DMS 273 treated with DMSO at 0.1 percent for 48 hours (cell line): ENCODE measurements around the gene PASD1.
"Not testable (repeated sequence)": the region's sequence is repeated elsewhere in the genome, so short reads cannot be mapped to it uniquely, and the experiment has no call there.

ENCODE experiments used
- DNase-seq: peaks from one replicate; lab custom pipeline; 2025; lab: John Stamatoyannopoulos, UW

Gene PASD1, protein sequence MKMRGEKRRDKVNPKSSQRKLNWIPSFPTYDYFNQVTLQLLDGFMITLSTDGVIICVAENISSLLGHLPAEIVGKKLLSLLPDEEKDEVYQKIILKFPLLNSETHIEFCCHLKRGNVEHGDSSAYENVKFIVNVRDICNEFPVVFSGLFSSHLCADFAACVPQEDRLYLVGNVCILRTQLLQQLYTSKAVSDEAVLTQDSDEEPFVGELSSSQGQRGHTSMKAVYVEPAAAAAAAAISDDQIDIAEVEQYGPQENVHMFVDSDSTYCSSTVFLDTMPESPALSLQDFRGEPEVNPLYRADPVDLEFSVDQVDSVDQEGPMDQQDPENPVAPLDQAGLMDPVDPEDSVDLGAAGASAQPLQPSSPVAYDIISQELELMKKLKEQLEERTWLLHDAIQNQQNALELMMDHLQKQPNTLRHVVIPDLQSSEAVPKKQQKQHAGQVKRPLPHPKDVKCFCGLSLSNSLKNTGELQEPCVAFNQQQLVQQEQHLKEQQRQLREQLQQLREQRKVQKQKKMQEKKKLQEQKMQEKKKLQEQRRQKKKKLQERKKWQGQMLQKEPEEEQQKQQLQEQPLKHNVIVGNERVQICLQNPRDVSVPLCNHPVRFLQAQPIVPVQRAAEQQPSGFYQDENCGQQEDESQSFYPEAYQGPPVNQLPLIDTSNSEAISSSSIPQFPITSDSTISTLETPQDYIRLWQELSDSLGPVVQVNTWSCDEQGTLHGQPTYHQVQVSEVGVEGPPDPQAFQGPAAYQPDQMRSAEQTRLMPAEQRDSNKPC

DNA sequence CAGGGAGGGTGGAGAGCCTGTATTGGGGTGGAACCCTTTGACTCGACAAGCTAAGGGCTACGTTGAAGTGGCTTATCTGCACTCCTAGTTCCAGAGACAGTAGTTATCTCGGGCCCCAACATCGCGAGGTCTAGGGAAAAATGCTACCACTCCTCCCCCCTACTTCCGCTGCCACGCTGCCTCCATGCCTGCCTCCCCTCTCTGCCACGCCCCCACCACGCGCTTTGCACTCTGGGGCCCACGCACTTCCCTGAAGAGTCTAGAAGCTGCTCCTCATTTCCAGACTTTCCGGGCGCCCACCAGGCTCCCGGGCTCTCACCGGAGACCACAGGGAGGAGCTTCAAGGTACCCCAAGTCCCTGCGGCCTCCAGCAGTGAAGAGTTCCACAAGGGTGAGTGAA, at the start of gene PASD1:
PASD1 (plus strand) TSS at position 227 of the 400 bp plus-strand sequence. CDS start 37,879 bp downstream, outside the sequence.
- no peak for DNase-seq

DNA sequence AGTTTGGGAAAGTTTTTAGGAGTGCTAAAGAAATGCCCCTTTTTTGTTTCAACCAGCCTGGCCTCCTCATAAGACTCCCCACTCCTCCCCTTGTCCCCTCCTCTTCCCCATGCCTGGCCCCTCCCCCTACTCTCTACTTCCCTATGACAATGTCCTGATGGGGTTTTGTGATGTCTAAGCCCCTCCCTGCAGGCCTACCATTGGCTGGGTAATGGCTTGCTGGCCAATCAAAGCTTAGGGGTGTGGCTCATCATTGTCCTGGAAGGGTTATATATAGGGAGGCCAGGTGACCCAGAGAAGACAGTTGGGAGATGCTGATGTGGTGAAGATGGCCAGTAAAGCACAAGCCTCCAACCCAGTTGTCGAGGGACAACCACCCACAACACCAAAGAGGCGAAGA, 48.2 kb upstream of the PASD1 start:
- DNase-seq, result no peak

DNA sequence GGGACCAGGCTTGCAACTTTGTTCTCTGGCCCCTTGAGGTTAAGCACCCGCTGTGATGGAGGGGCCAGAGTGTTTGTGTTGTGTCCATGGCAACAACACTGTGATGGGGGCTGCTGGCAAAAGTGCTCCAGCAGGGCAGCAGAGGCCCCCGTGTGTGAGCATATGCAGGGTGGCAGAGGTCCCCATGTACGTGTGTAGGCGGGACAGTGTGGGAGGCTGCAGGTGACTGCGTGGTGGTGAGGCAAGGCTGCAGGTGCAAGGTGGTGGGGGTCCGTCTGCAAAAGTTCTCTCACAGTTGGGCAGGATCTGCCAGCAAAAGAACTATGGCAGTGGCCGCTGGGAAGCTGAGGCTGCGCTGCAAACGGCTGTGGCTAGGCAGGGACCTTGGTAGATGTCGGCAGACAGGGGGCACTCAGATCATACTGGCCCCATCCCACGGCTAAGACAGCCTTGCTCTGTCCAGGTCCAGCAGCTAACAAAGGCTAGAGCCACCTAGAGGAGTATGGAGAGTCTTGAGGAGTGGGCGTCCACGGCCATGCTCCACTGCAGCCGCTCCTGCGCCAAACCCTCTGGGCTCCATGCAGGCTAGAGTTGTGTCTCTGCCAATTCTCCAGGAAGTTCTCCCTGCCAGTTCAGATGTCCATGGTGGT, 46.8 kb upstream of the PASD1 start:
- DNase-seq, result no peak

DNA sequence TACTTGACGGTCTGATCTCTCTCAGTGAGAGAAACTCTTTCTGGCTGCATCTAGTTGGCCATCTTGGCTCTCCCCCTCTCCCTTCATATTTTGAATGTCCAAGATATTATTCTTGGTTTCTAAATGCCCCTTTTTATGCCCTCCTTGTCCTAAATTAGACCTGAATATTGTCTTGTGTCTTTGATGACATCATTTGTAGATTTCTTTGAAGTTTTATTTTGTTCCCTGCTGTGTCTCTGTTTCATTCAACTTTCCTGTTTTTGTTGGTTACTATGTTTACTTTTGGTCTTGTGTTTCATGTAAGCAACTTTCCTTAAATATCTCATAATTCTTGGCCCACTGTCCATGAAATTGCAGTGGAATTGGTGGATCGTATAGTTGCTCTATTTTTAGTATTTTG, 46.1 kb upstream of the PASD1 start:
- no peak for DNase-seq

DNA sequence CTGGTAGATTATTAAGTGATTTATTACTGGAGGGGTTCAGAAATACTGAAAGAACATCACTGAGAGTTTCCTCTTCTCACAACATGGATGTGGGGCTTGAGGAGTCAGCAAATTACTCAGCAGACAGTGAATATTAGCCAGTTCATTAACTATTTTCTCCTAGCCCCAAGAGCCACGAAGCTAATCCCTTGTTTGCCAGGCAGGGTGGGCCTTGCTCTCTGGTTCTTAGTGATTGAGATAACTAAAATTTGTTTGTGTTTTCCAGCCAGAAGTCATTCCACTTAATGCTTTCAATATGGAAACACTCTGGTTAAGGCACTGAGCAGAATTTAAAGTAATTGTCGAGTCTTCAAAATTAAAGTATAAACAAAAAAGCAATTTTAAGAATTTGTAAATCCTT, 40.1 kb upstream of the PASD1 start:
- DNase-seq, result no peak

DNA sequence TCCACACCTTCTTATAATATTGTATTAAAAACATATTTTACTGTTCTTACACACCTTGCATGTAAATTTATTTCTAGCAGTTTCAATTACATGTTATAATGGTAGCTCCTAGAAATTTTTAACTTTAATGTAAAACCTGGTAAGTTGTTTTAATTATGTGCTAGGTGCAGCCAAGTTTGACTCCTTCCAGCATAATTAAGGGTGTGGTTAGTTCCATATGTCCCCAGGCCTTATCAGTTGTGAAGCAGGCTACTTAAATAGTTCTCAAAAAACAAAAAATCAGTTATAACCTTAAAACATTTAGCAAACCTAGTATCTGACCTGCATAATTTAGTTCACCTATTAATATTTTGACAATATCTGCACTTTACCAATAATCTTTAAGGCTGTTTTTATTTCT, 26.9 kb upstream of the PASD1 start:
- DNase-seq, result peak; percentile 7

DNA sequence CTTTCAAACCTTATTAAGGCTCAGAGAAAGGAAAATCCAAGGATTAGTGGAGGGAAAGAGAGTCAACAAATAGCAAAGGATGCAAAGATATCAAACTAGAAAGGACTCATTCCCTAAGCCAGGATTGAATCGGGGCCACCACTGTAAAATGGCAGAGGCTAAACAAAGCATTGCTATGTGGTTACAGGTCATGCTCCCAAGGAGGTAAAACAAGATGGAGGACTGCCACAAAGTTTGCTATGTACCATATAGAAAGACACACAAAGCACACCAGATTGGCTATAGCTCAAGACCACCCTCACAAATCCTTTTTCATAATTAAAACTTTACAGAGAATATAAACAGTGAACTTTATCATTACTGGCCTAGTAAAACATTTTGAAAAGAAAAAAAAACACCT, 25.9 kb upstream of the PASD1 start:
- no peak for DNase-seq

DNA sequence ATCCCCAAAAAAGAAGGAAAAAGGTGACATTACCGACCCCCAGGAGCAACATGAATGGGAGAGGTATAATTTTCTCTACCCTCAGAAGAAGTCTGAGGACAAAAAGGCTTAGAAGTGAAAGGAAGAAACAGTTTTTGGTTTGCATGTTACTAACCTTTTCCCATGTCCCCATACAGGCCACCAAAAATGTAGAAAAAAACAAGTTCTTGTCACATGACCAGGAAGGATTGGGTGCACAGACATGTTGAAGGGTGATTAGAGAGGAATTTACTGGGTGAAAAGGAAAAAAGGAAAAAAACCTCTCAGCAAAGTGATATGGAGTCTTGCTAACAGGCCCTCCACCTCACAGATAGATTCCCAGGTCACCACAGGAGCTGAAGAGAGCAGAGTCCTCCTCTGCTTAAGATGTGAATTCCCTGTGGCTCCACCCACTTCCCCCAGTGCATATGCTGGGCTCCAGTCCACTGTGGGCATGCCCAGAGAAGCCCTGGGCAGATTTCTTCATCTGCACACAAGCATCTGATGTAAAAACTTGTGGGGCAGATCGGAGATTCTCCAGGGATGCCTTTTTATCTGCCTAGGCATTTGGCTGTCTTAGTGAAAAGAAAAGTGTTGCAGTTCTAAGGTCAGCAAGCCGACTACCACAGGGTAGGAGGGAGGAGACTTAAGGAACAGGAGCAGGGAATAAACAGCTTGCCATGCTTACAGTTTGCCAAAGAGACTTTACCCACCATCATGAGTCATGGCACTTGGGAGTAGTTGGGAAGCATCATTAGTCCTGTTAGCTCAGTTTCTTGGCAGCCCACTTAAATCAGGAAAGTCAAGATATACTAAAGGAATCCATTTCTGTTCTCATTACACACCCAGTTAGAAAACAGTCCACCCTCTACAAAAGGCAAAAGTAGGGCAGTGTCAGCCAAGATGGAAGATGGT, 25.0 kb upstream of the PASD1 start:
- DNase-seq, result no peak

DNA sequence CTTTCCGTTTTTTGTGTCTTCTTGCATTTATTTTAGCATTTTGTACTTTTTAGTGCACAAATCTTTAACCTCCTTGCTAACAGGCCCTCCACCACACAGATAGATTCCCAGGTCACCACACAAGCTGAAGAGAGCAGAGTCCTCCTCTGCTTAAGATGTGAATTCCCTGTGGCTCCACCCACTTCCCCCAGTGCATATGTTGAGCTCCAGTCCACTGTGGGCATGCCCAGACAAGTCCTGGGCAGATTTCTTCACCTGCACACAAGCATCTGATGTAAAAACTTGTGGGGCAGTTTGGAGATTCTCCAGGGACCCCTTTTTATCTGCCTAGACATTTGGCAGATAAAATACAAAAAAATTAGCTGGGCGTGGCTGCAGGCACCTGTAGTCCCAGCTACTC, 19.8 kb upstream of the PASD1 start:
- DNase-seq, result no peak

DNA sequence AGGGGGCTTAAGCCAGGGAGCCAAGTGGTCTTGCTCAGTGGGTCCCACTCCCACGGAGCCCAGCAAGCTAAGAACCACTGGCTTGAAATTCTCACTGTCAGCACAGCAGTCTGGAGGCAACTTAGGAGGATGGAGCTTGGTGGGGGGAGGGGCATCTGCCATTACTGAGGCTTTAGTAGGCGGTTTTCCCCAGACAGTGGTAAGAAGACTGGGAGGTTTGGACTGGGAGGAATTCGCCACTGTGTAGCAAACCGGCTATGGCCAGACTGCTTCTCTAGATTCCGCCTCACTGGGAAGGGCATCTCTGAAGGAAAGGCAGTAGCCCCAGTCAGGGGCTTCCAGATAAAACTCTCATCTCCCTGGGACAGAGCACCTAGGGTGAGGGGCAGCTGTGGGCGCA, 17.2 kb upstream of the PASD1 start:
- DNase-seq, result not testable (repeated sequence)

DNA sequence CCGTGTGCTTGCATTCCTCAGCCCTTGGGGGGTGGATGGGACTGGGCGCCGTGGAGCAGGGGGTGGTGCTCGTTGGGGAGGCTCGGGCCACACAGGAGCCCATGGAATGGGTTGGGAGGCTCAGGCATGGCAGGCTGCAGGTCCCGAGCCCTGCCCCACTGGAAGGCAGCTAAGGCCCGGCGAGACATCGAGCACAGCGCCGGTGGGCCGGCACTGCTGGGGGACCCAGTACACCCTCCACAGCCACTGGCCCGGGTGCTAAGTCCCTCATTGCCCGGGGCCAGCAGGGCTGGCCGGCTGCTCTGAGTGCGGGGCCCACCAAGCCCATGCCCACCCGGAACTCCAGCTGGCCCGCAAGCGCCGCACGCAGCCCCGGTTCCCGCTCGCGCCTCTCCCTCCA, 12.3 kb upstream of the PASD1 start:
- DNase-seq, result not testable (repeated sequence)

DNA sequence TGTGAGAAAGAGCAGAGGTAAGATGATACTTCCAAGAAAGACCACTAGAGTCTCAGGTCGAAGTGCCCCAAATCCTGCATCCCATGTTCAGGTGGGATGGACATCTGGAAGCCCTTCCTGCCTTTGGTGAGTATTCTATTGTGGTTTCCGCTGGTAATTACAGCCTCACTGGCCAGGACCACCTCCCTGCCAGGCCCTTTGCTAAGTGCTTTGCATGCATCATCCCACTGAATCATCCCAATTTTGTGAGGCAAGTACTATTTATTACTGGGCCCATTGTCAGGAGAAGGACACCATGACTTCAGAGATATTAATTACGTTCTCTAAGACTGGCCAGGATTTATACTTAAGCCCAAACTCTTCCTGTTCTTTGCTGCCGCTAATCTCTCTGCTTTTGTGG, 10.7 kb upstream of the PASD1 start:
- no peak for DNase-seq

DNA sequence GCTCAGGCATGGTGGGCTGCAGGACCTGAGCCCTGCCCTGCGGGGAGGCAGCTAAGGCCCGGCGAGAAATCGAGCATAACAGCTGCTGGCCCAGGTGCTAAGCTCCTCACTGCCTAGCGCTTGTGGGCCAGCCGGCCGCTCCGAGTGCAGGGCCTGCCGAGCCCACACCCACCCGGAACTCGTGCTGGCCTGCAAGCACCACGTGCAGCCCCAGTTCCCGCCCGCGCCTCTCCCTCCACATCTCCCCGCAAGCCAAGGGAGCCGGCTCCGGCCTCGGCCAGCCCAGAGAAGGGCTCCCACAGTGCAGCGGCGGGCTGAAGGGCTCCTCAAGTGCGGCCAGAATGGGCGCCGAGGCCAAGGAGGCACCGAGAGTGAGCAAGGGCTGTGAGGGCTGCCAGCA, 8.2 kb upstream of the PASD1 start:
- DNase-seq, result not testable (repeated sequence)

DNA sequence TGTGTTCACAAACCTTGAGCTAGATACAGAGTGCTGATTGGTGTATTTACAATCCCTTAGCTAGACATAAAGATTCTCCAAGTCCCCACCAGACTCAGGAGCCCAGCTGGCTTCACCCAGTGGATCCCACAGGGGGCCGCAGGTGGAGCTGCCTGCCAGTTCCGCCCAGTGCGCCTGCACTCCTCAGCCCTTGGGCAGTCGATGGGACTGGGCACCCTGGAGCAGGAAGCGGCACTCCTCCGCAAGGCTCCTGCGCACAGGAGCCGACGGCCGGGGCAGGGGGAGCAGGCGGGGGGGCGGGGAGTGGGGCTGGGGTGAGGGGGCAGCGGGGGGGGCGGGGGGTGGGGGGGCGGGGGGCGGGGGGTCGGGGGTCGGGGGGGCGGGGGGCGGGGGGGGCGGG, 990 bp upstream of the PASD1 start:
- DNase-seq, result not testable (repeated sequence)

DNA sequence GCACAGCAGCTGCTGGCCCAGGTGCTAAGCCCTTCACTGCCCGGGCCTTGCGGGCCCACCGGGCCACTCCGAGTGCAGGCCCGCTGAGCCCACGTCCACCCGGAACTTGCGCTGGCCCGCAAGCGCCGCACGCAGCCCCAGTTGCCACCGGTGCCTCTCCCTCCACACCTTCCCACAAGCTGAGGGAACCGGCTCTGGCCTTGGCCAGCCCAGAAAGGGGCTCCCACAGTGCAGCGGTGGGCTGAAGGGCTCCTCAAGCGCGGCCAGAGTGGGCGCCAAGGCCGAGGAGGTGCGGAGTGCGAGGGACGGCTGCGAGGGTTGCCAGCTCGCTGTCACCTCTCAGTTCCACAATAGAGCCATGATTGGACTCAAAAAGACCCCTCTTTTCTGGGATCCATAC, 472 bp upstream of the PASD1 start:
- not testable (repeated sequence) for DNase-seq

DNA sequence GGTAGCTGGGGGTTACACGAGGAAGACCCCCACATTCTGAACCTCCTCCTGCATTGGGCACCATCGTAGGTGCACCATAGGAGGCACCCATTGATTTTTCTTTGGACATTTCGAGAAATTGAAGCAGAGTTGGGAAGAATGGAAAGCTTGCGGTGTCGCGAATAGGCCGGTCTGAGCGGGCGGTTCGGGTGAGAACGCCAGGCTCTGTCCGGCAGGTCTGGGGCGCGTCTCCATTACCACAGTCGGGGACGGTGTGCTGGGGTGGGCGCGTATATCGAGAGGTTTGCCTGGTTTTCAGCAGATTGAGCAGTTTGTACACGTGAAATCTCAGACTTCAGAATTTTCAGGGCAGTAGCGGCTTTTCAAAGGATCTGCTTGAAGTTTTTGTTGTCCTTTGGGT, 560 bp downstream of the PASD1 start:
- DNase-seq, result no peak

DNA sequence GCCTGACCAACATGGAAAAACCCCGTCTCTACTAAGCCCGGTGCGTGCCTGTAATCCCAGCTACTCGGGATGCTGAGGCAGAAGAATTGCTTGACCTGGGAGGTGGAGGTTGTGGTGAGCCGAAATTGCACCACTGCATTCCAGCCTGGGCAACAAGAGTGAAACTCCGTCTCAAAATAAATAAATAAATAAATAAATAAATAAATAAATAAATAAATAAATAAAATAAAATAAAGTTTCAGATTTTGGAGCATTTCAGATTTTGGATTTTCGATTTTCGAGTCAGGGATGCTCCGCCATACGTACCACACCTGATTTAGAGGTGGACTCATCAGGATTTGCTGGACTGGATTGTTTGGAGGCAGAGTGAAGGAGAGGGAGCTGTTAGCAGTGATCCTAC, 3.4 kb downstream of the PASD1 start:
- not testable (repeated sequence) for DNase-seq

DNA sequence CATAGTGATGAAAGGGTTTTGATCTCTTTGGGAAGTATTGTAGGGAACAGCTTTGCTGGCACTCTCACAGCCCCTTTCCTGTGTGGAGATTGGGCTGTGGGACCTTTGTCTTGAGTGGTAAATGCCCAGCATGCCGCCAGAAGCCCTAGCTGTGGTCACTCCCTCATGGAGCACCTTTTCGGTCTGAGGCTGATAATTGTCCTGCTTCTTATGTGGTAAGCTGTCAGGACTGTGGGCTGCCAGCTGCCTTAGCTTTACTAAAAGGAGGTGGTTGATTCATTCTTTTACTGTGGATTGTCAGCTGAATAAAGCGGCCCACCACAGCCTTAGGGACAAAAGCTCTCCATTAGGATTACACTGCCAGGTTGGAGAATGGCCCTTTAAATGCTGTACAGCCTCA, 7.1 kb downstream of the PASD1 start:
- no peak for DNase-seq

DNA sequence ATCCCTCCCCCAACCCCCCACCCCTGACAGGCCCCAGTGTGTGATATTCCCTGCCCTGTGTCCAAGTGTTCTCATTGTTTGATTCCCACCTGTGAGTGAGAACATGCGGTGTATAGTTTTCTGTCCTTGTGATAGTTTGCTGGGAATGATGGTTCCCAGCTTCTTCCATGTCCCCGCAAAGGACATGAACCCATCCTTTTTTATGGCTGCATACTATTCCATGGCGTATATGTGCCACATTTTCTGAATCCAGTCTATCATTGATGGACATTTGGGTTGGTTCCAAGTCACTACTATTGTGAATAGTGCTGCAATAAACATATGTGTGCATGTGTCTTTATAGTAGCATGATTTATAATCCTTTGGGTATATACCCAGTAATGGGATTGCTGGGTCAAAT, 29.9 kb downstream of the PASD1 start:
- not testable (repeated sequence) for DNase-seq

DNA sequence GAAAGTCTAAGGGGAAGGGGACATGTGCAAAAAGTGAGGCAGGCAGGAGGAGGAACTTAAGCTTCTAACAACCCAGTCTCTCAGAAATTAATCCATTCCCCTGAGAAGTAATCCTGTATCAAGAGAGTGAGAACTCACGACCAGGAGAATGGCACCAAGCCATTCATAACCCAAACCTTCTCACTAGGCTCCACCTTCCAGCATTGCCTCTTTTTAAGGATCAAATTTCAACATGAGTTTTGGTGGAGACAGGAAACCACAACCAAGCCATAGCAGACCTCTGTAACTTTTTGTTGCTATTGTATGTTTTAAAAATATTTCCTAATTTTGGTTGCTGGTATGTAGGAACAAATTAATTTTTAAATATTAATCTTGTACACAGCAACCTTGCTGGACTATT, 32.8 kb downstream of the PASD1 start:
- no peak for DNase-seq

DNA sequence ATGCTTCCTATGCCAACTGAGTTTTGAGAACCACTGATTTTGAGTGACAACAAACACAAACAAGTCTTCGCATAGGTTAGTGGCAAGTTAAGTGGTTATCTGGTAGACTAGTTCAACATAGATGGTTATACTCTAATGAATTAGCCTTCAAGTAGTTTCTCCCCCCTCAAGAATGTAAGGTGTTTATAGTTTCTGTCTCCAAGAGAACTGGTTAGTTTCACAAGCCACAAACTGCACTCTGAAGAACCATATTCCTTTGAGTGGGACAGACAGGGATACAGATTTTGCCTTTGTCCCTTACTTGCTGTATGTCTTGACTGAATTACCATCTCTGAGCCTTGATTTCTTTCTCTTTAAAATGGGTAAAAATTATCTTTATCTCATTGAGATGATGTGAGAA, 41.5 kb downstream of the PASD1 start:
- no peak for DNase-seq

DNA sequence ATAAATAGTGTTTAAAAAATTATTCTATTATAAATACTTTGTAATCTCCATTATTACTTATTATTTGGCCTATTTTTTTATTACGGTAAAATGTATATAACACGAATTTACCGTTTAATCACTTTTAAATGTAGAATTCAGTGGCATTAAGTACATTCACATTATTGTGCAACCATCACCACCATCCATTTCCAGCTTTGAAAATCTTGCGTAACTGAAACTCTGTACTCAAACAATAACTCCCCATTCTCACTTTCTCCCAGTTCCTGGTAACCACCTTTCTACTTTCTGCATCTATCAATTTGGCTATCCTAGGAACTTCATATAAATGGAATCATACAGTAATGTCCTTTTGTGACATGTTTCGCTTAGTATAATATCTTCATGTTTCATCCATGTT, 45.7 kb downstream of the PASD1 start:
- no peak for DNase-seq
